ENCODE results near the gene GAB2. TPM values are rescaled to one million over a fixed set of nuclear protein-coding genes. Genes with fewer than 3 reads are reported as not detected.

Gene GAB2
- total RNA-seq, 1 experiment from 2014 or later: 10.0 TPM

DNA sequence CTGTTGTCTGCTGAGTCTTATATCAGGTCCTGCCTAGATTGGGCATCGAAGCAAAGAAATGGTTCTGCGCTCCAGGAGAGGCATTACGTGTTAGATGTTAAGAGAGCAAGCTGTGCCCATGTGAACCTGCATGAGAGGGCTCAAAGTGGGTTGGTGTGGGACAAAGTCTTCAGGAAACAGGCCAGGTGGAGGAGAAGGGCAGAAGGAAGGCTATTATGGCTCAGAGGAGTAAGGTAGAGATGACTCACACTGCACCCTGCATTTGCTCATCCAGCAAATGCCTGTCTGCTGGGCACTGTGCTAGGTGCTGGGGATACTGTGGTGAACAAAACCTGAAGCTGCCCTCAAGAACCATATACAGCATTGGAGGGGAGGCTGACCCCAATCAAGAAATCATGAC lies 223.1 kb downstream of the GAB2 start:
- ChIA-PET POLR2A (no interaction called here), CTCF (no interaction called here)
- TF ChIP-seq, protein P1, sequence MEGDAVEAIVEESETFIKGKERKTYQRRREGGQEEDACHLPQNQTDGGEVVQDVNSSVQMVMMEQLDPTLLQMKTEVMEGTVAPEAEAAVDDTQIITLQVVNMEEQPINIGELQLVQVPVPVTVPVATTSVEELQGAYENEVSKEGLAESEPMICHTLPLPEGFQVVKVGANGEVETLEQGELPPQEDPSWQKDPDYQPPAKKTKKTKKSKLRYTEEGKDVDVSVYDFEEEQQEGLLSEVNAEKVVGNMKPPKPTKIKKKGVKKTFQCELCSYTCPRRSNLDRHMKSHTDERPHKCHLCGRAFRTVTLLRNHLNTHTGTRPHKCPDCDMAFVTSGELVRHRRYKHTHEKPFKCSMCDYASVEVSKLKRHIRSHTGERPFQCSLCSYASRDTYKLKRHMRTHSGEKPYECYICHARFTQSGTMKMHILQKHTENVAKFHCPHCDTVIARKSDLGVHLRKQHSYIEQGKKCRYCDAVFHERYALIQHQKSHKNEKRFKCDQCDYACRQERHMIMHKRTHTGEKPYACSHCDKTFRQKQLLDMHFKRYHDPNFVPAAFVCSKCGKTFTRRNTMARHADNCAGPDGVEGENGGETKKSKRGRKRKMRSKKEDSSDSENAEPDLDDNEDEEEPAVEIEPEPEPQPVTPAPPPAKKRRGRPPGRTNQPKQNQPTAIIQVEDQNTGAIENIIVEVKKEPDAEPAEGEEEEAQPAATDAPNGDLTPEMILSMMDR (IDR thresholded peaks at IDR 0.05): no peak
- TF ChIP-seq TCF7L2 (IDR thresholded peaks at IDR 0.05; ENCODE audit: low read depth, low read length) (no peak), SIN3A (IDR thresholded peaks at IDR 0.05; ENCODE audit: borderline replicate concordance, insufficient read depth, low read depth, low read length) (no peak), POLR2AphosphoS5 (IDR thresholded peaks at IDR 0.05; ENCODE audit: low read depth, low read length) (no peak)
- TF ChIP-seq, protein P2, sequence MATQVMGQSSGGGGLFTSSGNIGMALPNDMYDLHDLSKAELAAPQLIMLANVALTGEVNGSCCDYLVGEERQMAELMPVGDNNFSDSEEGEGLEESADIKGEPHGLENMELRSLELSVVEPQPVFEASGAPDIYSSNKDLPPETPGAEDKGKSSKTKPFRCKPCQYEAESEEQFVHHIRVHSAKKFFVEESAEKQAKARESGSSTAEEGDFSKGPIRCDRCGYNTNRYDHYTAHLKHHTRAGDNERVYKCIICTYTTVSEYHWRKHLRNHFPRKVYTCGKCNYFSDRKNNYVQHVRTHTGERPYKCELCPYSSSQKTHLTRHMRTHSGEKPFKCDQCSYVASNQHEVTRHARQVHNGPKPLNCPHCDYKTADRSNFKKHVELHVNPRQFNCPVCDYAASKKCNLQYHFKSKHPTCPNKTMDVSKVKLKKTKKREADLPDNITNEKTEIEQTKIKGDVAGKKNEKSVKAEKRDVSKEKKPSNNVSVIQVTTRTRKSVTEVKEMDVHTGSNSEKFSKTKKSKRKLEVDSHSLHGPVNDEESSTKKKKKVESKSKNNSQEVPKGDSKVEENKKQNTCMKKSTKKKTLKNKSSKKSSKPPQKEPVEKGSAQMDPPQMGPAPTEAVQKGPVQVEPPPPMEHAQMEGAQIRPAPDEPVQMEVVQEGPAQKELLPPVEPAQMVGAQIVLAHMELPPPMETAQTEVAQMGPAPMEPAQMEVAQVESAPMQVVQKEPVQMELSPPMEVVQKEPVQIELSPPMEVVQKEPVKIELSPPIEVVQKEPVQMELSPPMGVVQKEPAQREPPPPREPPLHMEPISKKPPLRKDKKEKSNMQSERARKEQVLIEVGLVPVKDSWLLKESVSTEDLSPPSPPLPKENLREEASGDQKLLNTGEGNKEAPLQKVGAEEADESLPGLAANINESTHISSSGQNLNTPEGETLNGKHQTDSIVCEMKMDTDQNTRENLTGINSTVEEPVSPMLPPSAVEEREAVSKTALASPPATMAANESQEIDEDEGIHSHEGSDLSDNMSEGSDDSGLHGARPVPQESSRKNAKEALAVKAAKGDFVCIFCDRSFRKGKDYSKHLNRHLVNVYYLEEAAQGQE (IDR thresholded peaks at IDR 0.05; ENCODE audit: insufficient read depth in 1 of 2, low read depth in 2 of 2, low read length in 1 of 2): no peak
- no peak for DNase-seq (ENCODE audit: low read depth, low spot score)
- H3K9me3 ChIP-seq (ENCODE audit: control insufficient read depth, insufficient read depth, low read depth, low read length): no peaks in the 10 kb centered on the region
- BruUV-seq (replicated peaks): no TSS peak
- no peaks in the 10 kb centered on the region for H3K36me3 ChIP-seq (ENCODE audit: control insufficient read depth, insufficient read depth, low read length)
- in situ Hi-C loops (cut with HindIII; ENCODE audit: low pct_unique_long_range_greater_than_20kb, low sequenced_read_pairs) (no loop called here), intact Hi-C loops (cut with micrococcal nuclease; ENCODE audit: unreplicated experiment) (no loop called here)
- no peak overlapping the region for H3K4me3 ChIP-seq (ENCODE audit: low read depth in 2 of 2, low read length in 2 of 2)
- H3K27ac ChIP-seq (ENCODE audit: low read length): no peak overlapping the region
- ATAC-seq: no peak
- H3K27me3 ChIP-seq (ENCODE audit: control insufficient read depth, insufficient read depth, low read length): no peaks in the 10 kb centered on the region
- peaks cover 5% of the 10 kb centered on the region; the same call in 1 of the 2 replicates for H3K4me1 ChIP-seq (ENCODE audit: control insufficient read depth, insufficient read depth, low read length)

DNA sequence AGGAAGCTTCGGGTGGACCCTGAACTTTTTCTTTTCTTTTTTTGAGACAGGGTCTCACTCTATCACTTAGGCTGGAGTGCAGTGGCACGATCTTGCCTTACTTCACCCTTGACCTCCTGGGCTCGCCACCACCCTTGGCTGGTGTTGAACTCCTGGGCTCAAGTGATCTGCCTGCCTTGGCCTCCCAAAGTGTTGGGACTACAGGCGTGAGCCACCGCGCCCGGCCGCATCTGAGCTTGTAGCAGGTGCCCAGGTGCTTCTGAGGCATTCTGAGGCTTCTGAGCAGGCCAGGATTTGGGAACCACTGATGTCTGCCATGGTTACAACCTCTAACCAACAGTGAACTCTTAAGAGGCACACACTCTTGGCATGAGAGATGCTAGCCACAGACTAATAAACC lies 223.8 kb downstream of the GAB2 start:
- Histone ChIP-seq H3K36me3 (ENCODE audit: control insufficient read depth, insufficient read depth, low read length) (no peaks in the 10 kb centered on the region), H3K27ac (ENCODE audit: low read length) (no peak overlapping the region), H3K4me3 (ENCODE audit: low read depth in 2 of 2, low read length in 2 of 2) (no peak overlapping the region), H3K9me3 (ENCODE audit: control insufficient read depth, insufficient read depth, low read depth, low read length) (no peaks in the 10 kb centered on the region), H3K4me1 (ENCODE audit: control insufficient read depth, insufficient read depth, low read length) (peaks cover 8% of the 10 kb centered on the region; the same call in 1 of the 2 replicates), H3K27me3 (ENCODE audit: control insufficient read depth, insufficient read depth, low read length) (no peaks in the 10 kb centered on the region)
- CTCF ChIA-PET: no interaction called here
- in situ Hi-C loops (cut with HindIII; ENCODE audit: low pct_unique_long_range_greater_than_20kb, low sequenced_read_pairs): no loop called here
- no peak for TF ChIP-seq POLR2AphosphoS5 (IDR thresholded peaks at IDR 0.05; ENCODE audit: low read depth, low read length)
- TF ChIP-seq, protein P2 (IDR thresholded peaks at IDR 0.05; ENCODE audit: insufficient read depth in 1 of 2, low read depth in 2 of 2, low read length in 1 of 2): no peak
- no peak for TF ChIP-seq SIN3A (IDR thresholded peaks at IDR 0.05; ENCODE audit: borderline replicate concordance, insufficient read depth, low read depth, low read length)
- TF ChIP-seq, protein P1 (IDR thresholded peaks at IDR 0.05): no peak
- TF ChIP-seq TCF7L2 (IDR thresholded peaks at IDR 0.05; ENCODE audit: low read depth, low read length): no peak
- ATAC-seq (no peak), DNase-seq (ENCODE audit: low read depth, low spot score) (no peak)
- POLR2A ChIA-PET: no interaction called here
- intact Hi-C loops (cut with micrococcal nuclease; ENCODE audit: unreplicated experiment): no loop called here
- BruUV-seq (replicated peaks): no TSS peak
